Colon (tissue), 2 donors: Measurements from ENCODE around the gene CCDC88C.

ENCODE experiments used
- FAIRE-seq: peaks from 2 replicates; lab custom pipeline; 2012; peaks lifted over from hg19 to GRCh38; lab: Jason Lieb, UNC
- donor health status: control.
- donor health status: control.

CCDC88C gene

GRCh38 chr14:91225025-91225424 lies 192.6 kb downstream of the CCDC88C start:
- FAIRE-seq: no peak

GRCh38 chr14:91223028-91223783 lies 194.4 kb downstream of the CCDC88C start:
- FAIRE-seq: no peak
